ENCODE data around the gene DST. TPM values are rescaled to one million over a fixed set of nuclear protein-coding genes. Genes with fewer than 3 reads are reported as not detected.

Gene DST
- total and polyA plus RNA-seq, 2 experiments from 2014 or later: 103 to 369 TPM

DNA sequence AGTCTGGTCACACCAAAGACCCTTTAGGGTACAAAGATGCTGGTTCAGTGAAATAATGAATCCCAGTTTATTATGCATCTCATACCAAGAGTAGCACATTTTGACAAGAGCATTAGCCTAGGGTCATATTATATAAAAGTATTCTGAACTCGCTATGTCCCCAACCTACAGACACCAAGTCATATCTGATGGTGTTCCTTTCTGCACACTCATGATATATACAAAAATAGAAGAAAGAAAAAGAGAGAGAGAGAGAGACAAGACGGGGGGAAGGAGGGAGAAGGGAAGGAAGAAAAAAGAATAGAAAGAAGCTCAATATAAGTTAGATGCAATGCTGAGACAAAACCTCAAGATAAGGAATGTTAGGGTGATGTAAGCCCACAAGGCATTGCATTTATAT, 131.1 kb downstream of the DST start:
- no peaks in the 10 kb centered on the region for H3K9me3 ChIP-seq (ENCODE audit: low read depth)
- 79% methylated on average over 2 of the region's 2 CpGs for whole genome bisulfite sequencing (ENCODE audit: low lambda C conversion rate, missing lambda C conversion rate)
- TF ChIP-seq, protein P1, sequence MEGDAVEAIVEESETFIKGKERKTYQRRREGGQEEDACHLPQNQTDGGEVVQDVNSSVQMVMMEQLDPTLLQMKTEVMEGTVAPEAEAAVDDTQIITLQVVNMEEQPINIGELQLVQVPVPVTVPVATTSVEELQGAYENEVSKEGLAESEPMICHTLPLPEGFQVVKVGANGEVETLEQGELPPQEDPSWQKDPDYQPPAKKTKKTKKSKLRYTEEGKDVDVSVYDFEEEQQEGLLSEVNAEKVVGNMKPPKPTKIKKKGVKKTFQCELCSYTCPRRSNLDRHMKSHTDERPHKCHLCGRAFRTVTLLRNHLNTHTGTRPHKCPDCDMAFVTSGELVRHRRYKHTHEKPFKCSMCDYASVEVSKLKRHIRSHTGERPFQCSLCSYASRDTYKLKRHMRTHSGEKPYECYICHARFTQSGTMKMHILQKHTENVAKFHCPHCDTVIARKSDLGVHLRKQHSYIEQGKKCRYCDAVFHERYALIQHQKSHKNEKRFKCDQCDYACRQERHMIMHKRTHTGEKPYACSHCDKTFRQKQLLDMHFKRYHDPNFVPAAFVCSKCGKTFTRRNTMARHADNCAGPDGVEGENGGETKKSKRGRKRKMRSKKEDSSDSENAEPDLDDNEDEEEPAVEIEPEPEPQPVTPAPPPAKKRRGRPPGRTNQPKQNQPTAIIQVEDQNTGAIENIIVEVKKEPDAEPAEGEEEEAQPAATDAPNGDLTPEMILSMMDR (IDR thresholded peaks at IDR 0.05; ENCODE audit: poor library complexity): no peak
- TF ChIP-seq EZH2phosphoT487 (IDR thresholded peaks at IDR 0.05; ENCODE audit: low read depth, severe bottlenecking, unreplicated experiment) (no peak), EZH2 (IDR thresholded peaks at IDR 0.05; ENCODE audit: borderline replicate concordance) (no peak)
- H3K27ac ChIP-seq: peak overlapping the region; percentile 68
- no peaks in the 10 kb centered on the region for H3K36me3 ChIP-seq (replicated peaks; ENCODE audit: insufficient read depth, low read depth)
- DNase-seq (ENCODE audit: low spot score): no peak
- no peaks in the 10 kb centered on the region for H4K20me1 ChIP-seq (ENCODE audit: insufficient read depth, poor library complexity, severe bottlenecking)
- no peak overlapping the region for H2AFZ ChIP-seq
- no peak overlapping the region for H3K4me2 ChIP-seq
- no peaks in the 10 kb centered on the region for H3K27me3 ChIP-seq
- H3K4me3 ChIP-seq: no peak overlapping the region
- H3K9me2 ChIP-seq (replicated peaks; ENCODE audit: insufficient read depth): no peaks in the 10 kb centered on the region
- H3K79me2 ChIP-seq: no peaks in the 10 kb centered on the region
- peaks cover 30% of the 10 kb centered on the region for H3K4me1 ChIP-seq (ENCODE audit: insufficient read depth)

DNA sequence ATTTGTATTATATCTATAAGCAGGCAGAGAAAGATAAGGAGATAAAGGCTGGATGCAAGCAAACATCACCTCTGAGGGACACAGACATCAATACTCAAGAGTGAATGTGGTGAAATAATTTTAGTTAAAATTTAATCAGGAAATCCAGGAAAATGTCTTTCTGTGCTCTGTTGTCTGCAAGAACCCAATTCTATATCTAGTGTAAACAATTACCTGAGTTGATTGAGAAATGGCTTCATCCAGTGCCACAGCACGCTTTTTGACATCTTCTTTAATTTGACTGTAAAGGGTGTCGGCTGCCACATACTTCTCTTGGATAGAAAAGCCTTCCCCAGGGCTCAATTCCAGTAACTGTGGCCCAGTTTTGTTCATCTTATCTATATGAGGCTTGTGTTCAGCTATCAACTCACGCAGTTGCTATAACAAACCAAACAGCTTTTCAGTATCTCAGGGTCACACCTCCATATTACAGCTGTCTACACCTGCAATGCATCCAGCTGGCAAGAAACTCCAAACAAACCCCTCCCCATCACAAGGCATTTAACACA, 131.6 kb downstream of the DST start:
- DNase-seq (ENCODE audit: low spot score): peak; percentile 54
- Histone ChIP-seq H3K9me2 (replicated peaks; ENCODE audit: insufficient read depth) (no peaks in the 10 kb centered on the region), H3K4me2 (no peak overlapping the region), H3K4me3 (no peak overlapping the region), H3K36me3 (replicated peaks; ENCODE audit: insufficient read depth, low read depth) (no peaks in the 10 kb centered on the region), H3K27me3 (no peaks in the 10 kb centered on the region), H4K20me1 (ENCODE audit: insufficient read depth, poor library complexity, severe bottlenecking) (no peaks in the 10 kb centered on the region), H3K9me3 (ENCODE audit: low read depth) (no peaks in the 10 kb centered on the region), H3K79me2 (no peaks in the 10 kb centered on the region), H3K4me1 (ENCODE audit: insufficient read depth) (peaks cover 30% of the 10 kb centered on the region), H2AFZ (no peak overlapping the region), H3K27ac (peak overlapping the region; percentile 68)
- TF ChIP-seq EZH2phosphoT487 (IDR thresholded peaks at IDR 0.05; ENCODE audit: low read depth, severe bottlenecking, unreplicated experiment) (no peak), EZH2 (IDR thresholded peaks at IDR 0.05; ENCODE audit: borderline replicate concordance) (no peak)
- TF ChIP-seq, protein P1 (IDR thresholded peaks at IDR 0.05; ENCODE audit: poor library complexity): no peak
- 48% methylated on average over 3 of the region's 3 CpGs for WGBS (ENCODE audit: low lambda C conversion rate, missing lambda C conversion rate)

DNA sequence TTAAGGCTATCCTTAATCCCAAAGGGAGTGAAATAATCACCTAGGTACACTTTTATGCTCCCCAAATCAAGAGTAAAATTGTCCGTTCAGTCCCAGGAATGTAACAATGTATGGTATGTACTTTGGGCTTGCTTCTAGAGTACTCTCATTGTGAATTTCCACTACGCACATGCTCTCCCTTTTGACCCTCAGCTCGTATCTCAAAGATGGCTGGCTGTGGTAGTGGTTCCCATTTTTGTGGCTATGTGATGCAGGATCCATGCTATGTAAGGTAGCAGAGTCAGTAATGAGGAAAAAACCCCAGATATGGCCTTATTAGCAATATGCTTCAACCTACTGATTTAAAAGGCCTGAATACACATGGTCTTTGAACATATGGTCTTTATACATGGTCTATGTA, 133.7 kb downstream of the DST start:
- Histone ChIP-seq H3K27ac (no peak overlapping the region), H3K36me3 (replicated peaks; ENCODE audit: insufficient read depth, low read depth) (no peaks in the 10 kb centered on the region)

More for the DNA sequence above, 133.7 kb downstream of the DST start:
- Histone ChIP-seq H3K4me1 (ENCODE audit: insufficient read depth) (peaks cover 15% of the 10 kb centered on the region), H3K9me3 (ENCODE audit: low read depth) (no peaks in the 10 kb centered on the region), H3K4me3 (no peak overlapping the region), H3K27me3 (no peaks in the 10 kb centered on the region), H3K79me2 (no peaks in the 10 kb centered on the region), H3K4me2 (no peak overlapping the region), H2AFZ (no peak overlapping the region), H3K9me2 (replicated peaks; ENCODE audit: insufficient read depth) (no peaks in the 10 kb centered on the region), H4K20me1 (ENCODE audit: insufficient read depth, poor library complexity, severe bottlenecking) (no peaks in the 10 kb centered on the region)
- DNase-seq (ENCODE audit: low spot score): no peak
- TF ChIP-seq, protein P1 (IDR thresholded peaks at IDR 0.05; ENCODE audit: poor library complexity): no peak
- WGBS (ENCODE audit: low lambda C conversion rate, missing lambda C conversion rate): 100% methylated on average over 3 of the region's 3 CpGs

All from hepatocyte (in vitro differentiated cells).